ENCODE data around the gene RAB3B. TPM values are rescaled to one million over a fixed set of nuclear protein-coding genes. Genes with fewer than 3 reads are reported as not detected.

Gene RAB3B
- polyA plus RNA-seq, 3 donors, result under 0.01 TPM; not detected in 2

- H3K27ac Mint-ChIP-seq, result no peak overlapping the region
- H3K27me3 ChIP-seq (ENCODE audit: control insufficient read depth in 2 of 2, insufficient read depth in 2 of 2, low read length in 2 of 2), result no peaks in the 10 kb centered on the region
- H3K4me2 ChIP-seq (replicated peaks; ENCODE audit: extremely low read depth, low read length, poor library complexity, severe bottlenecking), result no peak overlapping the region
- 56% methylated on average over 2 of the region's 4 CpGs for WGBS (ENCODE audit: insufficient coverage)
- TF ChIP-seq CTCF (IDR thresholded peaks at IDR 0.05), result no peak
- no peak overlapping the region for H3K9ac ChIP-seq (ENCODE audit: insufficient read depth, low read length, poor library complexity, severe bottlenecking)
- H3K4me3 Mint-ChIP-seq, result no peak overlapping the region
- H3K27ac ChIP-seq (ENCODE audit: low read depth in 1 of 2, low read length in 2 of 2), result no peak overlapping the region
- H3K4me1 Mint-ChIP-seq, result no peaks in the 10 kb centered on the region
- H3K4me1 ChIP-seq (ENCODE audit: control insufficient read depth in 1 of 2, insufficient read depth in 2 of 2, low read length in 2 of 2), result no peaks in the 10 kb centered on the region
- no peak for DNase-seq
- H2AFZ ChIP-seq (ENCODE audit: insufficient read depth, low read depth, low read length, poor library complexity, severe bottlenecking), result no peak overlapping the region
- no peaks in the 10 kb centered on the region for H4K20me1 ChIP-seq (ENCODE audit: insufficient read depth, low read length)
- no peaks in the 10 kb centered on the region for H3K36me3 ChIP-seq (replicated peaks in 1 of 2; ENCODE audit: control insufficient read depth in 1 of 2, insufficient read depth in 2 of 2, low read length in 2 of 2)
- H3K4me3 ChIP-seq (replicated peaks in 1 of 3; ENCODE audit: low read depth in 2 of 3, low read length in 3 of 3), result no peak overlapping the region
- intact Hi-C loops (cut with micrococcal nuclease), result no loop called here
- no peaks in the 10 kb centered on the region for H3K9me3 ChIP-seq (replicated peaks in 1 of 2; ENCODE audit: control insufficient read depth in 1 of 2, insufficient read depth in 1 of 2, low read length in 2 of 2)
- peaks cover 4 to 22% (median 5%) of the 10 kb centered on the region in 3 donors for H3K27me3 Mint-ChIP-seq (ENCODE audit: low read depth in 3 of 3)
- H3K36me3 Mint-ChIP-seq, result no peaks in the 10 kb centered on the region
- no peaks in the 10 kb centered on the region for H3K79me2 ChIP-seq (ENCODE audit: insufficient read depth, low read length)
- H3K9me3 Mint-ChIP-seq, result peaks cover 0 to 1% (median 0%) of the 10 kb centered on the region in 7 donors
These were observed 26.8 kb downstream of the RAB3B start for GRCh38 chr1:51963592-51964308.

GRCh38 chr1:51962486-51963356 is 27.8 kb downstream of the RAB3B start:
- TF ChIP-seq CTCF (IDR thresholded peaks at IDR 0.05), result no peak
- no peak overlapping the region for H3K27ac Mint-ChIP-seq

More at GRCh38 chr1:51962486-51963356, 27.8 kb downstream of the RAB3B start:
- Mint-ChIP-seq H3K4me3 (no peak overlapping the region), H3K9me3 (peaks cover 0 to 1% (median 0%) of the 10 kb centered on the region in 7 donors), H3K36me3 (no peaks in the 10 kb centered on the region), H3K27me3 (ENCODE audit: low read depth in 3 of 3) (peaks cover 4 to 23% (median 5%) of the 10 kb centered on the region in 3 donors), H3K4me1 (no peaks in the 10 kb centered on the region)
- H4K20me1 ChIP-seq (ENCODE audit: insufficient read depth, low read length), result no peaks in the 10 kb centered on the region
- no peaks in the 10 kb centered on the region for H3K4me1 ChIP-seq (ENCODE audit: control insufficient read depth in 1 of 2, insufficient read depth in 2 of 2, low read length in 2 of 2)
- no CpG with 5 or more reads among the region's 4 CpGs for WGBS (ENCODE audit: insufficient coverage)
- no peaks in the 10 kb centered on the region for H3K27me3 ChIP-seq (ENCODE audit: control insufficient read depth in 2 of 2, insufficient read depth in 2 of 2, low read length in 2 of 2)
- no peak overlapping the region for H2AFZ ChIP-seq (ENCODE audit: insufficient read depth, low read depth, low read length, poor library complexity, severe bottlenecking)
- H3K9ac ChIP-seq (ENCODE audit: insufficient read depth, low read length, poor library complexity, severe bottlenecking), result no peak overlapping the region
- no peak overlapping the region for H3K4me2 ChIP-seq (replicated peaks; ENCODE audit: extremely low read depth, low read length, poor library complexity, severe bottlenecking)
- no peak for DNase-seq
- H3K36me3 ChIP-seq (replicated peaks in 1 of 2; ENCODE audit: control insufficient read depth in 1 of 2, insufficient read depth in 2 of 2, low read length in 2 of 2), result no peaks in the 10 kb centered on the region
- no peaks in the 10 kb centered on the region for H3K79me2 ChIP-seq (ENCODE audit: insufficient read depth, low read length)
- H3K9me3 ChIP-seq (replicated peaks in 1 of 2; ENCODE audit: control insufficient read depth in 1 of 2, insufficient read depth in 1 of 2, low read length in 2 of 2), result no peaks in the 10 kb centered on the region
- H3K4me3 ChIP-seq (replicated peaks in 1 of 3; ENCODE audit: low read depth in 2 of 3, low read length in 3 of 3), result no peak overlapping the region
- intact Hi-C loops (cut with micrococcal nuclease), result no loop called here
- no peak overlapping the region for H3K27ac ChIP-seq (ENCODE audit: low read depth in 1 of 2, low read length in 2 of 2)

Measured in CD14-positive monocyte (primary cell).